Hematopoietic multipotent progenitor cell treated with erythropoietin and hydrocortisone succinate and interleukin-3 and kit ligand, for 15 days (in vitro differentiated cells): ENCODE measurements around the gene ZNF625.
"Not testable (repeated sequence)": the region's sequence is repeated elsewhere in the genome, so short reads cannot be mapped to it uniquely, and the experiment has no call there.

ENCODE experiments used
- DNase-seq: peaks from one replicate; pipeline ENCODE4 v3.0.0-alpha.2; 2015; ENCODE audit warnings: low spot score

The ZNF625 gene

DNA sequence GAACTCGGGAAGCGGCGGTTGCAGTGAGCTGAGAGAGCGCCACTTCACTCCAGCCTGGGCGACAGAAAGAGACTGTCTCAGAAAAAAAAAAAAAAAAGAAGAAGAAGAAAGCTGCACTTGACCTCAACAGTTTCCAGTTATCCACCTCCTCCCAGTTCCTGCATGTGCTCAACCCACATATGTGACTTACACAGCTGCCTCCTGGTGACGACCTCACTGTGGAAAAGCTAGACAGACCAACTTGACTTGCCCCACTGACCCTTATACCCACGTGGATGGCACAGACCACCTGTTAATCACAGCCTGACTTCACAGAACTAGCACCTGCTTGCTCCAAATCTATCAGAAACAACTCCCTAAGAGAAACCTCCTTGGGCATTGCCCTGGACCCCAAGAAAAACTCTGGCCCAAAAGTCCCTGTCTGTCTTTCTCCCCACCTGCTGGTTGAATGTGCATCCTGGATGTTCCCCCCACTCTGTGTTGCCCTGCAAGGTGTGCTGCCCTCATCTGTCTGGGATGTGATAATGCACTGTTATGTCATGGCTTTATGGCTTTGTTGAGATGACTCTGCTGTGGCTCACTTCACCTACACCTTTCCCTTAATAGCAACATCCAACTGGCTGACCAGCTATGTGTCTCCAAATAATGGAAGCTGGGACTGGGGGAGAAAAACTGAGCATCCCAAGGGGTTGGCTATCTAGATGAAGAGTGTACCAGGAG is 19.2 kb downstream of the ZNF625 start:
- DNase-seq: no peak

DNA sequence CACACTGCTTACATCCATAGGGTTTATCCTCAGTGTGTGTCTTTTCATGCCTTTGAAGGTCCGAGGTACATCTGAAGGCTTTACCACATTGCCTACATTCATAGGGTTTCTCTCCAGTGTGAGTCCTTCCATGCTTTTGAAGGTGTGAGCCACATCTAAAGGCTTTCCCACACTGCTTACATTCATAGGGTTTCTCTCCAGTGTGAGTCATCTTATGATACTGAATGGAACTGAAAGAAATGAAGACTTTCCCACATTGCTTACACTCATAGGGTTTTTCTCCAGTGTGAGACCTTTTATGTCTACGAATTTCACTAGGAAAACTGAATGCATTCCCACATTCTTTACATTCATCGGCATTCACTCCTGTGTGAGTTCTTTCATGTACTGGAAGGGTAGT is 23.5 kb downstream of the ZNF625 start:
- no peak for DNase-seq

DNA sequence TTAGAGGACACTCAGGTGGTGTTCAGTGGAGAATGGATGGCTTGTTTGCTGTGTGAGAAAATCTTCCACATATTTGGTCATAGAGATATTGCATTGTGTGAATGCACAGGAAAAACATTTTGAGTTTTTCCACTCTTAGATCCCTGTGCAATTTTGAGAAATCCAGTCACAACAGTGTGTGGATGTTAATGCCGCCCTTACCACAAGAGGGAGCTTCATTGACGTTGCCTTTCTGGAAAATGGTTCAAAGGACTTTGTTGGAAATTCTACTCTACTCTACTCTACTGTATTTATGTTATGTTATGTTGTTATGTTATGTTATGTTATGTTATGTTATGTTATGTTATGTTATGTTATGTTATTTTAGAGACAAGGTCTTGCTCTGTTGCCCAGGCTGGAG is 29.8 kb downstream of the ZNF625 start:
- no peak for DNase-seq

DNA sequence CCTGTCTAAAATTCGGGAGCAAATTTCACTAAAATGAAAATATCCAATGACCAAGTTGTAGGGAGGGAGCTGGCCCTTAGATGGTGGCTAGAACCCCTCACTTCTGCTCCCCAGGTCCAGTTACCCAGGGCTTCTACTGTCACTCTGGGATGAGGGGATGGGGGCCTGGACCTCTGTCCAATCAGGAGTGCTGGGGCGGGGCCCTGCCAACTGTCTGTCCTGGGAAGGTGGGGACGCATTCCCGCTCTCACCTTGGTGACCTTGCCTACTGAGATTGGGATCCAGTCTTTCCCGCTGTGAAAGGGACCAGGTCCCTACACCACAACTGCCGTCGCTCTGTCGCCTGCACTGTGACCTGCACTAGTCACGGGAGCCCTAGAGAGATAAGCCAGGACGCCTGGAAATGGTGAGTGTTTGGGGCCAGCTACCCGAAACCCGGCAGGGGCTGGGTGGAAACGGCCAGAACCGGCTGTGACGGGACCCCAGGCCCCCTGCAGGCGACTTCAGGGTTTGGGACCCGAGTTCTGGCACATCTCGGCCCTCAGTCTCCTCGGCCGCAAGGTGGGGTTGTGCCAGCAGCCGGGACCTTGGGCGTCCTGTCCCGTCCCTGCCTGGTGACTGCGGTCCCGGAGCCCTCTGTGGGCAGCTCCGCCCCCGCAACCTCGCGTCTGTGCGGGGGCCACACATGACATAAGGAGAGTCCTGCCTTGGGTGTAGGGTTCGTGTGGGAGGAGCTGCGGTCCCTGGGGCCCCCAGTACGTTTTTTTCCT is 39.1 kb downstream of the ZNF625 start:
- DNase-seq: no peak

DNA sequence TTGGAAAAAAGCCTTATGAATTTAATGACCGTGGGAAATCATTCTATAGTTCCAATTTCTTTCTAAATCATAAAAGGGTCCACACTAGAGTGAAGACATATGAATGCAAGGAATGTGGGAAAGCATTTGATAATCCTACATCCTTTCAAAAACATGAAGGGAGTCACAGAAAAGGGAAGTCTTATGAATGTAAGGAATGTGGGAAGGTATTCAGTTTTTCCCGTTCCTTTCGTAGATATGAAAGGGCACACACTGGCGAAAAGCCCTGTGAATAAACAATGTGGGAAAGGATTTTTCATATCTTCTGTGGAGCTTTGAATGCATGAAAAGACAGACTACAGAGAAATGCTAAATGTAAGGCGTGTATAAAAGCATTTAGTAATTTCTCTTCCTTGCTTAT is 43.4 kb downstream of the ZNF625 start:
- no peak for DNase-seq

DNA sequence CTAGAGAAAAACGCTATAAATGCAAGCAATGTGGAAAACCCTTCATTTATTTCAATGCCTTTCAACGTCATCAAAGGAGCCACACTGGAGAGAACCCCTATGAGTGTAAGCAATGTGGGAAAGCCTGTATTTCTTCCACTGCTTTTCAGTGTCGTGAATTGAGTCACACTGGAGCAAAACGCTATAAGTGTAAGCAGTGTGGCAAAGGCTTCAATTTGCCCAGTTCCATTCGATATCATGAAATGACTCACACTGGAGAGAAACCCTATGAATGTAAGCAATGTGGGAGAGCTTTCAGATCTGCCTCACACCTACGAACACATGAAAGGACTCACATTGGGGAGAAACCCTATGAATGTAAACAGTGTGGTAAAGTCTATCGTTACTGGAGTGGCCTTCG is 43.8 kb downstream of the ZNF625 start:
- no peak for DNase-seq

DNA sequence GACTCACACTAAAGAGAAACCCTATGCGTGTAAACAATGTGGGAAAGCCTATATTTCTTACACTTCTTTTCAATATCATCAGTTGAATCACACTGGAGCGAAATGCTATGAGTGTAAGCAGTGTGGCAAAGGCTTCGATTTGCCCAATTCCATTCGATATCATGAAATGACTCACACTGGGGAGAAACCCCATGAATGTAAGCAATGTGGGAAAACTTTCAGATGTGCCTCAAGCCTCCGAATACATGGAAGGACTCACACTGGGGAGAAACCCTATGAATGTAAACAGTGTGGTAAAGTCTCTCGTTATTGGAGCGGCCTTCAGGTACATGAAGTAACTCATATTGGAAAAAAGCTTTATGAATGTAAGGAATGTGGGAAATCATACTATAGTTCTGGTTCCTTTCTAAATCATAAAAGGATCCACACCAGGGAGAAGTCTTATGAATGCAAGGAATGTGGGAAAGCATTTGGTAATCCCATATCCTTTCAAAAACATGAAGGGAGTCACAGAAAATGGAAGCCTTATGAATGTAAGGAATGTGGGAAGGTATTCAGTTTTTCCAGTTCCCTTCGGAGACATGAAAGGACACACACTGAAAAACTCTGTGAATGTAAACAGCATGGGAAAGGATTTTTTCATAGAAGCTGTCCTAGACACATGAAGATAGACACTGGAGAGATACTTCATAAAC is 44.4 kb downstream of the ZNF625 start:
- DNase-seq: no peak

DNA sequence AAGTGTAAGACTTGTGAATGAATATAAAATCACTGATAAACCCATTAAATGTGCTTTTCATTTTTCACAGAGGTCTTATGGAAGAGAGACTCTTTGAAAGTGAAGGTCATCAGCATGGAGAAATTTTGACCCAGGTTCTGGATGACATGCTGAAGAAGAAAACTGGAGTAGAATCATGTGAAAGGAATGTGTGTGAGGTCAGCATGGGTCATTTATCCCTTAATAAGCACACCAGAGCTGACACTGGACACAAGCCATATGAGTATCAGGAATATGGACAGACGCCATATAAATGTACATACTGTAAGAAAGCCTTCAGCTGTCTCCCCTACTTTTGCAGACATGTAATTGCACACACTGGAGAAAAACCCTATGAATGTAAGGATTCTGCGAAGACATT is 45.4 kb downstream of the ZNF625 start:
- no peak for DNase-seq

DNA sequence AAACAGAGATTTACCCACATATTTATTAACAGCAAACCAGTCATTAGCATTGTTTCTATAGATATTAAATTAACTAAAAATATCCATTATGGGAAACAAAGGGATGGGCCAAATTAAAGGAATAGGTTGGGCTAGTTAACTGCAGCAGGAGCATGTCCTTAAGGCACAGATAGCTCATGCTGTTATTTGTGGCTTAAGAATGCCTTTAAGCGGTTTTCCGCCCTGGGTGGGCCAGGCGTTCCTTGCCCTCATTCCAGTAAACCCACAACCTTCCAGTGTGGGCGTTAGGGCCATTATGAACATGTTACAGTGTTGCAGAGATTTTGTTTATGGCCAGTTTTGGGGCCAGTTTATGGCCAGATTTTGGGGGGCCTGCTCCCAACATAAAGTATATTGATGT is 52.6 kb downstream of the ZNF625 start:
- DNase-seq: not testable (repeated sequence)

DNA sequence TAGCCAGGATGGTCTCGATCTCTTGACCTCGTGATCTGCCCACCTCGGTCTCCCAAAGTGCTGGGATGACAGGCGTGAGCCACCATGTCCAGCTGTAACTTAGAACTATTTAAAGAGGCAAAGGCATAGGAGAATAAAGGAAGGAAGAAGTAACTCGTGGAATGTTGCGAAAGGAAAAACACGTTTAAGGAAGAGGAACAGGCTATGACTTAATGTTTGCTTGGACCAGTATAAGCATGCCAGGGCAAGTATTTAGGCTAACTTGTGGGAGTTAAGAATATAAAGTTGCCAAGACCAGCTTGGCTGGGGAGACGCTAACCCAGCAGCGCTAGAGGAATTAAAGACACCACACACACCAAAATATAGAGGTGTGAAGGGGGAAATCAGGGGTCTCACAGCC is 58.5 kb downstream of the ZNF625 start:
- DNase-seq: no peak

DNA sequence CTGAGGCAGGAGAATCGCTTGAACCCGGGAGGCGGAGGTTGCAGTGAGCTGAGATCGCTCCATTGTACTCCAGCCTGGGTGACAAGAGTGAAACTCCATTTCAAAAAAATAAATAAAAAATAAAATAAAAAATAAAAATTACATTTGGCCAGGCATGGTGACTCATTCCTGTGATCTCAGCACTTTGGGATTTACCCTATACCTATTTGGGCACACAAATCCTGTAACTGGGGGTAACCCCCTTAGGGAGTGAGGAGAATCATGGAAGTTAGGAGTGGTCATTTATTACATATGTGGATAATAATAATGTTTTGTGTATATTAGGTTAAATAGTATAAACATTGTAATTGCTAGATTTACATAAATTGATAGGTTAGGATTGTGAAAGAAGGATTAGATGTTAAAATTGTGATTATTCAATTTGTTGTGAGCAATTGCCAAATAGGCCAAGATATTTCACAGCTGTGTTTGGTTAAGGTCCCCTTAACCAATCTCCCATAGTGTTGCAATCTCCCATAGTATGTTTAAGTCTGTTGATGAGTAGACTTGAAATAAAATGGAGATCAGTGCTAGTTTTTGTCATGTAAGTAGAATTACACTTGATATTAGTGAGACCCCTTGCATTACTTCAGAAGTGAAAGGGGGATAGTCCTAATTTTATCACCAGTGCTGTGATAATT is 61.3 kb downstream of the ZNF625 start:
- no peak for DNase-seq
